Astrocyte of the spinal cord (primary cell): ENCODE data around the gene GFPT2.

Experiments used
- DNase-seq: peaks from one replicate; pipeline ENCODE4 v3.0.0; 2011; ENCODE audit warnings: low read depth, low spot score
- H3K4me3 ChIP-seq: 2 replicates; pipeline ENCODE4 v1.5.1; 2011; ENCODE audit warnings: low read depth, mild to moderate bottlenecking, low read length, moderate library complexity
- CTCF ChIP-seq: IDR thresholded peaks from 2 replicates; pipeline ENCODE4 v1.5.1; 2012; ENCODE audit warnings: low read depth, mild to moderate bottlenecking, low read length, inconsistent platforms
- in situ Hi-C: cut with HindIII; loops from 2 replicates; pipeline ENCODE4 v1.10.0; 2017; ENCODE audit warnings: low sequenced_read_pairs

Gene GFPT2

GRCh38 chr5:180347702-180348101 is 5.4 kb downstream of the GFPT2 start:
- DNase-seq: no peak
- in situ Hi-C loops: no loop called here
- no peak for TF ChIP-seq CTCF
- no peak overlapping the region for H3K4me3 ChIP-seq

GRCh38 chr5:180346358-180346757 is 6.8 kb downstream of the GFPT2 start:
- no peak for TF ChIP-seq CTCF
- in situ Hi-C loops: no loop called here
- no peak overlapping the region for H3K4me3 ChIP-seq
- no peak for DNase-seq

- in situ Hi-C loops: no loop called here
- no peak for TF ChIP-seq CTCF
- H3K4me3 ChIP-seq: no peak overlapping the region
- DNase-seq: no peak
These were observed 7.4 kb downstream of the GFPT2 start for GRCh38 chr5:180345781-180346180.

GRCh38 chr5:180345186-180345585 is 8.0 kb downstream of the GFPT2 start:
- no peak for TF ChIP-seq CTCF
- in situ Hi-C loops: no loop called here
- no peak for DNase-seq
- no peak overlapping the region for H3K4me3 ChIP-seq

GRCh38 chr5:180344696-180344999 is 8.5 kb downstream of the GFPT2 start:
- DNase-seq: no peak
- no peak for TF ChIP-seq CTCF
- H3K4me3 ChIP-seq: no peak overlapping the region
- in situ Hi-C loops: no loop called here

- peak; percentile 61 for DNase-seq
- no peak overlapping the region for H3K4me3 ChIP-seq
- TF ChIP-seq CTCF: no peak
- in situ Hi-C loops: no loop called here
These were observed 9.1 kb downstream of the GFPT2 start for GRCh38 chr5:180343831-180344695.
